ENCODE data around the gene LTF. TPM values are rescaled to one million over a fixed set of nuclear protein-coding genes. Genes with fewer than 3 reads are reported as not detected.

The LTF gene
- total and polyA plus RNA-seq, 9 of the 15 experiments (the other 6 are each of a cell fraction or from before 2014, with no cell fraction given), result 0.07 TPM; not detected in 8

DNA sequence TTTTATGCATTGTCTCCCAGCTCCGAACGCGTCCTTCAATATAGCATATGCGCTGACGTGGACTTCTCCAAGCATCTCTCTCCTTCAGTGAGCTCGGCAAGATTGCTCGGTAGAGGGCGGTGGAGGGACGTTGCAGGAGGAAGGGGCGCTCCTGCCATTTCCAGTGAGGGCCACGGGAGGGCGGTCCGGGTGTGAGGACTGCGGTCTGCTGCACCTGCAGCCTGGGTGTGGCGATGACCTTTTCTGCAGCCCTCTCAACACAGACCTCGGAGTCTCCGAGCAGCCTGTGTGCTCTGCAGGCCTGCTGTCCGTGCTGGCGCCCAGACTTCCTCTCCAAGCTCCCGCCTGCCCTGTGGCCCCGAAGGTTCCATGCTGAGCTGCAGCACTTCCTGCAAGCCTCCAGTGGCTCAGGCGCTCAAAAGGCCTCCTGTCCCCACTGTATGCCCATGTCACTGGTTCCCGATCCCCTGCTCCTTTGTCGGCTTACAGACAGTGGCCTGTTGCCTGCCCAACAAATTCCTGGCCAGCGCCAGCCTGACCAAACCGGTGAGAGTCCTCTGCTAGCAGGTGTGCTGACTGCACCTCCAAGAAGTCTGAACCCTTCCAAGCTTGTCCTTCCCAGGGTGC lies 24.1 kb upstream of the LTF start (continued):
- TF ChIP-seq, protein P1, sequence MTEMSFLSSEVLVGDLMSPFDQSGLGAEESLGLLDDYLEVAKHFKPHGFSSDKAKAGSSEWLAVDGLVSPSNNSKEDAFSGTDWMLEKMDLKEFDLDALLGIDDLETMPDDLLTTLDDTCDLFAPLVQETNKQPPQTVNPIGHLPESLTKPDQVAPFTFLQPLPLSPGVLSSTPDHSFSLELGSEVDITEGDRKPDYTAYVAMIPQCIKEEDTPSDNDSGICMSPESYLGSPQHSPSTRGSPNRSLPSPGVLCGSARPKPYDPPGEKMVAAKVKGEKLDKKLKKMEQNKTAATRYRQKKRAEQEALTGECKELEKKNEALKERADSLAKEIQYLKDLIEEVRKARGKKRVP (CRISPR knock-in tag; IDR thresholded peaks at IDR 0.05), result peak; percentile 20; the same call in 1 of the 2 replicates
- peak; percentile 100 for TF ChIP-seq STAG1 (CRISPR knock-in tag; IDR thresholded peaks at IDR 0.05; ENCODE audit: borderline replicate concordance)
- TF ChIP-seq RUNX1 (IDR thresholded peaks at IDR 0.05; ENCODE audit: low read depth), result peak; percentile 68; the same call in 1 of the 2 replicates
- 0 out of 2 replicates have a peak, but pooled peaks have one; percentile 19 for TF ChIP-seq MAFF (IDR thresholded peaks at IDR 0.05; ENCODE audit: low read length)
- no peak for TF ChIP-seq DACH1 (IDR thresholded peaks at IDR 0.05; ENCODE audit: partially characterized antibody)
- no peak for TF ChIP-seq NFRKB (IDR thresholded peaks at IDR 0.05; ENCODE audit: low read depth)
- TF ChIP-seq HMG20A (CRISPR knock-in tag; conservative IDR thresholded peaks at IDR 0.05), result no peak
- no peak for TF ChIP-seq CHD2 (IDR thresholded peaks at IDR 0.05; ENCODE audit: low read depth, low read length)
- no peak for TF ChIP-seq ZNF184 (CRISPR knock-in tag; IDR thresholded peaks at IDR 0.05)
- TF ChIP-seq JUNB (CRISPR knock-in tag; conservative IDR thresholded peaks at IDR 0.05), result no peak
- peak; percentile 100 for TF ChIP-seq ARID2 (IDR thresholded peaks at IDR 0.05)
- no peak for TF ChIP-seq SMARCC2 (IDR thresholded peaks at IDR 0.05; ENCODE audit: low read depth)
- TF ChIP-seq NR2C1 (IDR thresholded peaks at IDR 0.05), result peak; percentile 44; the same call in 1 of the 2 replicates
- TF ChIP-seq NR2C1 (tag; IDR thresholded peaks at IDR 0.05), result peak; percentile 72
- no peak for TF ChIP-seq CHCHD3 (CRISPR knock-in tag; IDR thresholded peaks at IDR 0.05)
- 0 out of 2 replicates have a peak, but pooled peaks have one; percentile 57 for TF ChIP-seq ELF2 (CRISPR knock-in tag; IDR thresholded peaks at IDR 0.05)
- TF ChIP-seq FOXK2 (conservative IDR thresholded peaks at IDR 0.05 in 1 of 2, IDR thresholded peaks at IDR 0.05 in 1 of 2; ENCODE audit: low read depth in 2 of 2), result 0 out of 4 replicates have a peak, but pooled peaks of 1 of the 2 experiments have one; percentile 11
- no peak for TF ChIP-seq POLR2A (conservative IDR thresholded peaks at IDR 0.05)
- no peak for TF ChIP-seq ZNF134 (CRISPR knock-in tag; conservative IDR thresholded peaks at IDR 0.05)
- TF ChIP-seq ZBED1 (IDR thresholded peaks at IDR 0.05), result no peak
- peak; percentile 66 for TF ChIP-seq CXXC5 (CRISPR knock-in tag; IDR thresholded peaks at IDR 0.05)
- no peak for TF ChIP-seq HEY1 (CRISPR knock-in tag; IDR thresholded peaks at IDR 0.05; ENCODE audit: borderline replicate concordance)
- no peak for TF ChIP-seq MBD2 (IDR thresholded peaks at IDR 0.05; ENCODE audit: borderline replicate concordance, low read depth)
- TF ChIP-seq POLR3A (IDR thresholded peaks at IDR 0.05; ENCODE audit: borderline replicate concordance, extremely low read depth, insufficient read depth, insufficient read length), result no peak
- TF ChIP-seq SNIP1 (IDR thresholded peaks at IDR 0.05; ENCODE audit: low read depth), result no peak
- TF ChIP-seq, protein P2, sequence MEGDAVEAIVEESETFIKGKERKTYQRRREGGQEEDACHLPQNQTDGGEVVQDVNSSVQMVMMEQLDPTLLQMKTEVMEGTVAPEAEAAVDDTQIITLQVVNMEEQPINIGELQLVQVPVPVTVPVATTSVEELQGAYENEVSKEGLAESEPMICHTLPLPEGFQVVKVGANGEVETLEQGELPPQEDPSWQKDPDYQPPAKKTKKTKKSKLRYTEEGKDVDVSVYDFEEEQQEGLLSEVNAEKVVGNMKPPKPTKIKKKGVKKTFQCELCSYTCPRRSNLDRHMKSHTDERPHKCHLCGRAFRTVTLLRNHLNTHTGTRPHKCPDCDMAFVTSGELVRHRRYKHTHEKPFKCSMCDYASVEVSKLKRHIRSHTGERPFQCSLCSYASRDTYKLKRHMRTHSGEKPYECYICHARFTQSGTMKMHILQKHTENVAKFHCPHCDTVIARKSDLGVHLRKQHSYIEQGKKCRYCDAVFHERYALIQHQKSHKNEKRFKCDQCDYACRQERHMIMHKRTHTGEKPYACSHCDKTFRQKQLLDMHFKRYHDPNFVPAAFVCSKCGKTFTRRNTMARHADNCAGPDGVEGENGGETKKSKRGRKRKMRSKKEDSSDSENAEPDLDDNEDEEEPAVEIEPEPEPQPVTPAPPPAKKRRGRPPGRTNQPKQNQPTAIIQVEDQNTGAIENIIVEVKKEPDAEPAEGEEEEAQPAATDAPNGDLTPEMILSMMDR (IDR thresholded peaks at IDR 0.05 in 2 of 3, conservative IDR thresholded peaks at IDR 0.05 in 1 of 3; ENCODE audit: insufficient read depth in 2 of 3, low read depth in 1 of 3, low read length in 3 of 3), result peak; percentile 100
- TF ChIP-seq, protein P3, sequence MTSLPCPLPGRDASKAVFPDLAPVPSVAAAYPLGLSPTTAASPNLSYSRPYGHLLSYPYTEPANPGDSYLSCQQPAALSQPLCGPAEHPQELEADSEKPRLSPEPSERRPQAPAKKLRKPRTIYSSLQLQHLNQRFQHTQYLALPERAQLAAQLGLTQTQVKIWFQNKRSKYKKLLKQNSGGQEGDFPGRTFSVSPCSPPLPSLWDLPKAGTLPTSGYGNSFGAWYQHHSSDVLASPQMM (CRISPR knock-in tag; IDR thresholded peaks at IDR 0.05), result no peak
- TF ChIP-seq, protein P4, sequence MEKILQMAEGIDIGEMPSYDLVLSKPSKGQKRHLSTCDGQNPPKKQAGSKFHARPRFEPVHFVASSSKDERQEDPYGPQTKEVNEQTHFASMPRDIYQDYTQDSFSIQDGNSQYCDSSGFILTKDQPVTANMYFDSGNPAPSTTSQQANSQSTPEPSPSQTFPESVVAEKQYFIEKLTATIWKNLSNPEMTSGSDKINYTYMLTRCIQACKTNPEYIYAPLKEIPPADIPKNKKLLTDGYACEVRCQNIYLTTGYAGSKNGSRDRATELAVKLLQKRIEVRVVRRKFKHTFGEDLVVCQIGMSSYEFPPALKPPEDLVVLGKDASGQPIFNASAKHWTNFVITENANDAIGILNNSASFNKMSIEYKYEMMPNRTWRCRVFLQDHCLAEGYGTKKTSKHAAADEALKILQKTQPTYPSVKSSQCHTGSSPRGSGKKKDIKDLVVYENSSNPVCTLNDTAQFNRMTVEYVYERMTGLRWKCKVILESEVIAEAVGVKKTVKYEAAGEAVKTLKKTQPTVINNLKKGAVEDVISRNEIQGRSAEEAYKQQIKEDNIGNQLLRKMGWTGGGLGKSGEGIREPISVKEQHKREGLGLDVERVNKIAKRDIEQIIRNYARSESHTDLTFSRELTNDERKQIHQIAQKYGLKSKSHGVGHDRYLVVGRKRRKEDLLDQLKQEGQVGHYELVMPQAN (IDR thresholded peaks at IDR 0.05; ENCODE audit: borderline replicate concordance), result no peak

Measured in K562 (cell line).